ENCODE results near the gene PARM1.

- TF ChIP-seq CTCF (IDR thresholded peaks at IDR 0.05; ENCODE audit: low read length) (no peak), EZH2 (IDR thresholded peaks at IDR 0.05; ENCODE audit: borderline replicate concordance, low read length) (no peak)
Measured at GRCh38 chr4:74969507-74970474, 36.9 kb downstream of the PARM1 start.

Data from OCI-LY1 (cell line).